SK-N-SH treated with all-trans-retinoic acid at 6 μM for 48 hours (cell line): ENCODE results near the gene ABCB10.

Experiments
- ATAC-seq: fragments of 200-7000 bp; cut with Tn5 transposase; 3 replicates; pipeline ENCODE4 v1.9.1; 2020; ENCODE audit warnings: mild to moderate bottlenecking, moderate library complexity
- ARNTL ChIP-seq: fragments of 450-650 bp; formaldehyde crosslinking; IDR thresholded peaks from 2 replicates; pipeline ENCODE4 v1.5.0; 2020; ENCODE audit warnings: low read depth, mild to moderate bottlenecking, moderate library complexity, borderline replicate concordance
- BACH2 ChIP-seq: fragments of 250-450 bp; sonication (Bioruptor Pico); IDR thresholded peaks from 2 replicates; pipeline ENCODE4 v1.9.0; 2021; ENCODE audit warnings: mild to moderate bottlenecking, borderline replicate concordance
- CREB5 ChIP-seq: fragments of 250-450 bp; sonication (Bioruptor Pico); IDR thresholded peaks from 2 replicates; pipeline ENCODE4 v1.5.1; 2020; ENCODE audit warnings: low read depth, mild to moderate bottlenecking, moderate library complexity
- CSDC2 ChIP-seq: fragments of 250-450 bp; sonication (Bioruptor Pico); IDR thresholded peaks from 2 replicates; pipeline ENCODE4 v1.5.0; 2020; ENCODE audit warnings: mild to moderate bottlenecking, moderate library complexity
- CSRNP3 ChIP-seq: fragments of 250-450 bp; sonication (Bioruptor Pico); IDR thresholded peaks from 2 replicates; pipeline ENCODE4 v1.5.1; 2021; ENCODE audit warnings: mild to moderate bottlenecking, moderate library complexity
- ESRRG ChIP-seq: fragments of 250-450 bp; sonication (Bioruptor Pico); IDR thresholded peaks from 2 replicates; pipeline ENCODE4 v1.6.1; 2021; ENCODE audit warnings: mild to moderate bottlenecking
- GLIS3 ChIP-seq: fragments of 250-450 bp; sonication (Bioruptor Pico); IDR thresholded peaks from 2 replicates; pipeline ENCODE4 v1.5.0; 2020; ENCODE audit warnings: mild to moderate bottlenecking, moderate library complexity
- ISL1 ChIP-seq: fragments of 250-450 bp; sonication (Bioruptor Pico); IDR thresholded peaks from 2 replicates; pipeline ENCODE4 v2.1.2; 2022; ENCODE audit warnings: mild to moderate bottlenecking, moderate library complexity
- OSR1 ChIP-seq: fragments of 250-450 bp; sonication (Bioruptor Pico); IDR thresholded peaks from 2 replicates; pipeline ENCODE4 v1.8.0; 2022; ENCODE audit warnings: moderate library complexity, mild to moderate bottlenecking, inconsistent platforms
- PATZ1 ChIP-seq: fragments of 250-450 bp; sonication (Bioruptor Pico); IDR thresholded peaks from 2 replicates; pipeline ENCODE4 v1.8.0; 2020; ENCODE audit warnings: mild to moderate bottlenecking, moderate library complexity, borderline replicate concordance
- POU6F1 ChIP-seq: fragments of 250-450 bp; sonication (Bioruptor Pico); IDR thresholded peaks from 2 replicates; pipeline ENCODE4 v1.8.0; 2021; ENCODE audit warnings: low read depth, mild to moderate bottlenecking, moderate library complexity, borderline replicate concordance
- PPARA ChIP-seq: fragments of 250-450 bp; sonication (Bioruptor Pico); IDR thresholded peaks from 2 replicates; pipeline ENCODE4 v1.5.0; 2020; ENCODE audit warnings: mild to moderate bottlenecking, borderline replicate concordance
- RARB ChIP-seq: fragments of 250-450 bp; sonication (Bioruptor Pico); IDR thresholded peaks from 2 replicates; pipeline ENCODE4 v1.8.0; 2021; ENCODE audit warnings: mild to moderate bottlenecking, moderate library complexity
- SNAI2 ChIP-seq: fragments of 250-450 bp; sonication (Bioruptor Pico); IDR thresholded peaks from 2 replicates; pipeline ENCODE4 v1.5.0; 2020; ENCODE audit warnings: mild to moderate bottlenecking, moderate library complexity
- TCF4 ChIP-seq: fragments of 250-450 bp; sonication (Bioruptor Pico); IDR thresholded peaks from 2 replicates; pipeline ENCODE4 v1.8.0; 2021; ENCODE audit warnings: mild to moderate bottlenecking, moderate library complexity, borderline replicate concordance
- TSHZ2 ChIP-seq: fragments of 250-450 bp; sonication (Bioruptor Pico); IDR thresholded peaks from 2 replicates; pipeline ENCODE4 v1.5.0; 2020; ENCODE audit warnings: mild to moderate bottlenecking, moderate library complexity
- ZC3H10 ChIP-seq: fragments of 250-450 bp; sonication (Bioruptor Pico); IDR thresholded peaks from 2 replicates; pipeline ENCODE4 v1.5.1; 2021; ENCODE audit warnings: mild to moderate bottlenecking, moderate library complexity
- ZNF565 ChIP-seq: fragments of 450-650 bp; formaldehyde crosslinking; conservative IDR thresholded peaks from 2 replicates; pipeline ENCODE4 v1.5.0; 2020; ENCODE audit warnings: low read depth, mild to moderate bottlenecking, moderate library complexity
- ZNF70 ChIP-seq: fragments of 450-650 bp; formaldehyde crosslinking; IDR thresholded peaks from 2 replicates; pipeline ENCODE4 v1.5.0; 2020; ENCODE audit warnings: mild to moderate bottlenecking, moderate library complexity
- ZNF8 ChIP-seq: fragments of 450-650 bp; formaldehyde crosslinking; IDR thresholded peaks from 2 replicates; pipeline ENCODE4 v1.5.0; 2020; ENCODE audit warnings: mild to moderate bottlenecking, moderate library complexity

ABCB10 gene

GRCh38 chr1:229563701-229564100 is 5.2 kb upstream of the ABCB10 start (continued):
- TF ChIP-seq POU6F1 (CRISPR knock-in tag) (no peak), ZNF565 (CRISPR knock-in tag) (no peak)

DNA sequence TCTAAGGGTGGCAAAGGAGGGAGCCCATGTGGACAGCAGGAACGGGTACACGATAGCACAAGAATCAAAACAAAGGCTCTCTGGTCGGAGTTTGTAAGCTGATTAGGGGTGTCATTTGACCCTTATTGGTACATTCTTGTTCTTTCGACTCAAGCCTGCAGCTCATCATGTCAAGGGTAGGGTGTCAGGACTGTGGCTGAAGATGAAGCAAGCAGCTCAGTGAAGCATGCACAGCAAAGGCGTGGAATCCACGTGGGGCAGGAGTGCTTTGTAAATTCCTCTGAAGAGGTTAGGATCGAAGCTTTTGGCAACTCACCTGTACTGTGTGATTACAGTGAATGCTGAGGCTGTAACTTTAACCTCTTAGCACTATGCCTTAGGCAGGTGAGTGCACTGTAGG is 4.7 kb upstream of the ABCB10 start:
- no peak for ATAC-seq
- TF ChIP-seq SNAI2 (CRISPR knock-in tag): no peak
- no peak for TF ChIP-seq PPARA (CRISPR knock-in tag)
- no peak for TF ChIP-seq ZNF565 (CRISPR knock-in tag)
- no peak for TF ChIP-seq CSDC2 (CRISPR knock-in tag)
- TF ChIP-seq ZNF8 (CRISPR knock-in tag): no peak
- no peak for TF ChIP-seq TSHZ2 (CRISPR knock-in tag)
- TF ChIP-seq RARB (CRISPR knock-in tag): no peak
- TF ChIP-seq ZNF70 (CRISPR knock-in tag): no peak
- TF ChIP-seq CREB5 (CRISPR knock-in tag): no peak
- no peak for TF ChIP-seq ARNTL
- no peak for TF ChIP-seq BACH2
- no peak for TF ChIP-seq ISL1 (CRISPR knock-in tag)
- no peak for TF ChIP-seq CSRNP3 (CRISPR knock-in tag)
- no peak for TF ChIP-seq ESRRG
- TF ChIP-seq TCF4 (CRISPR knock-in tag): no peak
- no peak for TF ChIP-seq OSR1 (CRISPR knock-in tag)
- no peak for TF ChIP-seq ZC3H10 (CRISPR knock-in tag)

DNA sequence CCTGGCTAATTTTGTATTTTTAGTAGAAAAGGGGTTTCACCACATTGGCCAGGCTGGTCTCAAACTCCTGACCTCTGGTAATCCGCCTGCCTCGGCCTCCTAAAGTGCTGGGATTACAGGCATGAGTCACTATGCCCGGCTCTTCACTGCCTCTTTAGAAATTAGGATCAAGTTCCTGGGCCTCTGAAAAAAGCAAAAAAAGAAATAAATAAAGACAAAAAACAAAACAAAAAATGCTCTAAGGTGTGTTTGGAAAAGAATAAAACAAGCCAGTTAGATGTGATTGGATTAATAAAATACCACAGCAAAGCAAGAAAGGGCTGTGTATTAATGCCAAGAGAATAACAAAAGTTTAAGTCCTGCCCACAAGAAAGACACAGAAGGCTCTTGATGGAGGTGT is 4.2 kb upstream of the ABCB10 start:
- ATAC-seq: no peak
- TF ChIP-seq PATZ1 (CRISPR knock-in tag): no peak
- TF ChIP-seq CREB5 (CRISPR knock-in tag): no peak
- no peak for TF ChIP-seq PPARA (CRISPR knock-in tag)
- no peak for TF ChIP-seq CSDC2 (CRISPR knock-in tag)
- no peak for TF ChIP-seq CSRNP3 (CRISPR knock-in tag)
- TF ChIP-seq ZNF565 (CRISPR knock-in tag): no peak
- TF ChIP-seq ZC3H10 (CRISPR knock-in tag): no peak
- no peak for TF ChIP-seq TCF4 (CRISPR knock-in tag)
- no peak for TF ChIP-seq TSHZ2 (CRISPR knock-in tag)
- no peak for TF ChIP-seq BACH2
- no peak for TF ChIP-seq OSR1 (CRISPR knock-in tag)
- TF ChIP-seq POU6F1 (CRISPR knock-in tag): no peak
- no peak for TF ChIP-seq GLIS3
- TF ChIP-seq ZNF8 (CRISPR knock-in tag): no peak
